Ureter (tissue), 1 donor: ENCODE measurements around the gene STOX2. TPM values are rescaled to one million over a fixed set of nuclear protein-coding genes. Genes with fewer than 3 reads are reported as not detected.
"Not testable (repeated sequence)": the region's sequence is repeated elsewhere in the genome, so short reads cannot be mapped to it uniquely, and the experiment has no call there.

Experiments
- DNase-seq: peaks from one replicate; pipeline ENCODE4 v3.0.0-alpha.2; 2020; ENCODE audit warnings: low spot score
- total RNA-seq: library from RNA; stranded (reverse); gene quantifications from one replicate; pipeline ENCODE4 v1.2.4, GENCODE V29; 2023
- donor health status: DM: yes; HTN: yes; CAD: no.

The STOX2 gene
- total RNA-seq, 1 donor from 2014 or later = 38.1 TPM

- DNase-seq = no peak
Measured at GRCh38 chr4:183935355-183936005, 30.4 kb downstream of the STOX2 start.

GRCh38 chr4:183936047-183936446 is 30.9 kb downstream of the STOX2 start:
- no peak for DNase-seq

- no peak for DNase-seq
Measured at GRCh38 chr4:183936574-183937345, 31.7 kb downstream of the STOX2 start.

GRCh38 chr4:183940864-183941263 is 35.8 kb downstream of the STOX2 start:
- no peak for DNase-seq

- DNase-seq = no peak
Measured at GRCh38 chr4:183941964-183942363, 36.9 kb downstream of the STOX2 start.

GRCh38 chr4:183945741-183946140 is 40.6 kb downstream of the STOX2 start:
- no peak for DNase-seq

GRCh38 chr4:183950536-183950935 is 45.4 kb downstream of the STOX2 start:
- no peak for DNase-seq

- DNase-seq = not testable (repeated sequence)
Measured at GRCh38 chr4:183952652-183953051, 47.5 kb downstream of the STOX2 start.

GRCh38 chr4:183959319-183960045 is 54.4 kb downstream of the STOX2 start:
- DNase-seq = no peak

GRCh38 chr4:183960046-183960420 is 54.9 kb downstream of the STOX2 start:
- peak; percentile 49 for DNase-seq

GRCh38 chr4:183960962-183961541 is 55.9 kb downstream of the STOX2 start:
- no peak for DNase-seq

GRCh38 chr4:183961795-183962194 is 56.7 kb downstream of the STOX2 start:
- DNase-seq = no peak

- DNase-seq = no peak
Measured at GRCh38 chr4:183962419-183962818, 57.3 kb downstream of the STOX2 start.

- DNase-seq = no peak
Measured at GRCh38 chr4:183966371-183966770, 61.3 kb downstream of the STOX2 start.

GRCh38 chr4:183967266-183967665 is 62.2 kb downstream of the STOX2 start:
- DNase-seq = no peak

GRCh38 chr4:183968502-183968901 is 63.4 kb downstream of the STOX2 start:
- no peak for DNase-seq

GRCh38 chr4:183968931-183969330 is 63.8 kb downstream of the STOX2 start:
- no peak for DNase-seq

GRCh38 chr4:183969596-183969995 is 64.5 kb downstream of the STOX2 start:
- no peak for DNase-seq

- no peak for DNase-seq
Measured at GRCh38 chr4:183971929-183972490, 66.9 kb downstream of the STOX2 start.

- DNase-seq = no peak
Measured at GRCh38 chr4:183977707-183978106, 72.6 kb downstream of the STOX2 start.

GRCh38 chr4:183984566-183984965 is 79.5 kb downstream of the STOX2 start:
- no peak for DNase-seq

GRCh38 chr4:183985786-183986185 is 80.7 kb downstream of the STOX2 start:
- DNase-seq = no peak
